DND-41 (cell line): ENCODE results near the gene NCSTN.

Experiments
- CTCF ChIP-seq: IDR thresholded peaks from 2 replicates; pipeline ENCODE4 v1.5.1; 2012; ENCODE audit warnings: borderline replicate concordance, low read length, moderate library complexity, mild to moderate bottlenecking; ENCODE audit not compliant: poor library complexity, severe bottlenecking; ENCODE audit errors: extremely low read depth
- EZH2 ChIP-seq: IDR thresholded peaks from 3 replicates; pipeline ENCODE4 v1.6.1; 2012; ENCODE audit warnings: borderline replicate concordance, low read depth, mild to moderate bottlenecking, moderate library complexity, low read length, inconsistent platforms; ENCODE audit not compliant: severe bottlenecking

DNA sequence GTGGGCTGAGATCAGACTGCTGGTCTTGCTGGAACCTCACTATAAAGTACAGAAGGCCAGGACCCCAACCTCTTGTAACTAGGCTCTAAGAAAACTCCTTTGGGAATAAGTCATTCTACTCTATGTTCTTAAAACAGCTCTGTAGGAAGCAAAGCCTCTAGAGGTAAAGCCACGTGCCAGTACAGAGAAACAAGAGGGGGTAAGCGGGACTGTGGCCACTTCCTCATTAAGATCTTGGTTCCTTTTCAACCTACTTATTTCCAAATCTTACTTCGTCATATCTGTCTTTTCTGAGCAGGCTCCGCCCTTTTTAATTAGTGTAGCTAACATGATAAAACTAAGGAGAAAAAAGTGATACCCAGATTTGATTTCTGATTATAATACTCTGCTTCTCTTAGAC, 3.8 kb downstream of the NCSTN start:
- TF ChIP-seq CTCF (no peak), EZH2 (no peak)
